ENCODE data around the gene HP1BP3. TPM values are rescaled to one million over a fixed set of nuclear protein-coding genes. Genes with fewer than 3 reads are reported as not detected.
A peak's percentile ranks its signal among the peaks of the same experiment; 100 is the strongest.
"Not testable (repeated sequence)": the region's sequence is repeated elsewhere in the genome, so short reads cannot be mapped to it uniquely, and the experiment has no call there.

HP1BP3 gene
- 240 TPM for total RNA-seq

- peak; percentile 79 for DNase-seq (ENCODE audit: low spot score)
Measured at GRCh38 chr1:20787029-20787839, at the start of gene HP1BP3. HP1BP3 (minus strand) TSS chr1:20787307; CDS start chr1:20780440, 6,867 bp downstream.

GRCh38 chr1:20836230-20836629 lies 49.1 kb upstream of the HP1BP3 start:
- no peak for DNase-seq (ENCODE audit: low spot score)

DNA sequence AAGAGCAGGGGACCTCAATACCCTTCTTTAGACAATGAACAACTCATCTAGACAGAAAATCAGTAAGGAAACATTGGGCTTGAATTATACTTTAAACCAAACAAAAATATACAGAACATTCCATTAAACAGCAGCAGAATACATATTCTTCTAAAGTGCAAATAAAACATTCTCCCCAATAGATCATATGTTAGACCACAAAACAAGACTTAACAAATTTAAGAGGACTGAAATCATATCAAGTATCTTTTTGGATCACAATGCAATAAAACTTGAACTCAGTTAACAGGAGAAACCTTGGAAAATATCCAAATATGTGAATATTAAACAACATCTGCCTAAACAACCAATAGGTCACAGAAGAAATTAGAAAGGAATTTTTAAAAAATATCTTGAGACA lies 47.7 kb upstream of the HP1BP3 start:
- no peak for DNase-seq (ENCODE audit: low spot score)

DNA sequence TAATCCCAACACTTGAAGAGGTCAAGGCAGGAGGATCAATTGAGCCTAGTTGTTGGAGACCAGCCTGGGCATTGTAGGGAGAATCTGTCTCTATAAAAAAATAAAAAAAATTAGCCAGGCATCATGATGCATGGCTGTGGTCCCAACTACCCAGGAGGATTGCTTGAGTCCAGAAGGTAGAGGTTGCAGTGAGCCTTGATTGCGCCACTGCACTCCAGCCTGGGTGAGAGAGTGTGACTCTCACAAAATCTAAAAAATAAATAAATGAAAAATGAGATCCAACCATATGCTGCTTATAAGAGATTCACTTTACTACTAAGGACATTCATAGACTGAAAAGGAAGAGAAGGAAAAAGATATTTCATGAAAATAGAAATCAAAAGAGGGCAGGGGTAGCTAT lies 47.1 kb upstream of the HP1BP3 start:
- no peak for DNase-seq (ENCODE audit: low spot score)

DNA sequence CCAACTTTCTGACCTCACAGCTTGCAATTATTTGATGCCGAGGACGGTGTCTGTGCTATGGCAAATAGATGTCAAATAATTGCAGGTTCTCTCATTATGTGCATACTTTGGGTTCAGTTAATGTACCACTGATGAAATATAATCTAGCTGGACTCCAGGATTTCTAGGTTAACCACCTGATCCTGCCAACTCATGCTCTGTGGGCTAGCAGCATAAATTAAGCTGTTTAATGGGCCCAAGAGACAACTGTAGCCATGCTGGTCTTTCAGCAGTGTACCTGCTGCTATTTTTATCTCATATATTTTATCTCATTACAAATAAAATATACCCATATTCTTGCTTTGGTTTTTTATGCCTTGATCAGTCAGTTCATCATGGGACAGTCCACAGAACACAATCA lies 43.3 kb upstream of the HP1BP3 start:
- DNase-seq (ENCODE audit: low spot score) = no peak

DNA sequence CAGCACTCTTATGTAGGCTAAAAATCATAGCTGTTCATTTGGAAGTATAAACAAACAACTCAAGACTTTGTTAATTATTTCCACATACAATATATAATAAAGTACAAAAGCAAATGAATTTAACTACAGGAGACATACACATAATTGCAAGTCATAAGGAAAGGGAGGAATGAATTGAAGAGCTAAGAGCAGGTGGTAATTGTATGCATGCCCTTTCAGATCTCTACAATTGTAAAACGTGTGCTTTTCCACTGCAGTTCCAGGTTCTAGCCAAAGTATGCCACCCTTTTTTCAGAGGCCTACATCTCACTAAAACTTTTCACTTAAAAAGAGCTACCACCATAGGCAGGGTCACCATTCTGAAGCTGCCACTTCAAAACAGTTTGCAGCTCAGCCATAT lies 42.8 kb upstream of the HP1BP3 start:
- no peak for DNase-seq (ENCODE audit: low spot score)

GRCh38 chr1:20829531-20829930 lies 42.4 kb upstream of the HP1BP3 start:
- DNase-seq (ENCODE audit: low spot score) = no peak

GRCh38 chr1:20823845-20824244 lies 36.7 kb upstream of the HP1BP3 start:
- no peak for DNase-seq (ENCODE audit: low spot score)

- DNase-seq (ENCODE audit: low spot score) = no peak
Measured at GRCh38 chr1:20821466-20821865, 34.4 kb upstream of the HP1BP3 start.

DNA sequence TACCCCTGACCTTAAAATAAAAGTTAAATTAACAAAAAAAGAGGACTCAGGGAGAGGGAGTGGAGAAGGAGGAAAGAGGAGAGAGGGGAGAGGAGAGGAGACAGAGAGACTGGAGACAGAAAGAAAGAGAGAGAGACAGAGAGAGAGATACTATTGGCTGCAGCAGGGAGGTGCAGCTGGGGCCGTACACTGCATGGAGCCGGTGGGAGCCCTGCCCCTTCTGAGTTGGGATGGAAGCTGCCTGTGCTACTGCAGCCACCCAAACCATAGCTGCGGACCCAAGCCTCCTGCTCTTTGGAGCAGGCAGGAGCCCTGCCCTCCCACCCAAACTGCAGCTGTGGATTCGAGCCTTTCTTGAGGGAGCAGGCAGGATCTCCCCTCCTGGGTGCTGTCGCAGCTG lies 32.7 kb upstream of the HP1BP3 start:
- no peak for DNase-seq (ENCODE audit: low spot score)

GRCh38 chr1:20814534-20814871 lies 27.4 kb upstream of the HP1BP3 start:
- DNase-seq (ENCODE audit: low spot score) = no peak

GRCh38 chr1:20811916-20812315 lies 24.8 kb upstream of the HP1BP3 start:
- DNase-seq (ENCODE audit: low spot score) = no peak

DNA sequence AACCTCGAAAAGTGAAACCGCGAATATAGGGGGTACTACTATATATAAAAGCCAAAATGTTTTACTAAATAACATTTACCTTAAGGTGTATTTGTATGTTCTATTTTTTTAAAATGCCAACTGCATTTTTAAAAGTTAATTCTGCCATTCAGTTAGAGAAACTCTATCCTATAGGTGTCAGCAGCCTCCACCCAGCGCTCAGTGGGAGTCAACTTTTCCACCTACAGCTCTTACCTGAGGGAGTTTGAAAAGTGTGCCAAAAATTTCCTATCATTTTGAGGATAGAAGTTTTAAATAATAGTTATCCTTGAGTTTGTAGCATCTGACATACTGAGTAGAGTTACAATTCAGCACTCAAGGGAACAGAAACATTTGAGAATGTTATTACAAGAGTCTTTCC lies 6.1 kb upstream of the HP1BP3 start:
- DNase-seq (ENCODE audit: low spot score) = no peak

- no peak for DNase-seq (ENCODE audit: low spot score)
Measured at GRCh38 chr1:20792196-20792595, 5.1 kb upstream of the HP1BP3 start.

DNA sequence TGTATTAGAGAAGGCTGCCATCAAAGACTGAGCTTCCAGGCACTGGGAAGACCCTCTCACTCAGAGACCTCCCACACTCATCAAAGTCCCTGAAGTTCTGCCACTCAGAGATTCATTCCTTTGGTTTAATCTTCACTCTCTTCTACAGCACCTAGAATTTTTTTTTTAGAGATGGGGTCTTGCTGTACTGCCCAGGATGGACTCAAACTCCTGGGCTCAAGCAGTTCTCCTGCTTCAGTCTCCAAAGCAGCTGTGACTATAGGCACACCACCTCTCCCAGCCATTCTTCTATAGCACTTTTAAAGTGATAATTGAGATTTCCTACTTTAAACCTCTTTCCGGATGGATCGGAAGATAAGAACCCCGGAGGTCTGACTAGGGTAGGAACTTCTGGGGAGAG lies 3.7 kb upstream of the HP1BP3 start:
- no peak for DNase-seq (ENCODE audit: low spot score)

- not testable (repeated sequence) for DNase-seq (ENCODE audit: low spot score)
Measured at GRCh38 chr1:20789598-20789997, 2.5 kb upstream of the HP1BP3 start.

DNA sequence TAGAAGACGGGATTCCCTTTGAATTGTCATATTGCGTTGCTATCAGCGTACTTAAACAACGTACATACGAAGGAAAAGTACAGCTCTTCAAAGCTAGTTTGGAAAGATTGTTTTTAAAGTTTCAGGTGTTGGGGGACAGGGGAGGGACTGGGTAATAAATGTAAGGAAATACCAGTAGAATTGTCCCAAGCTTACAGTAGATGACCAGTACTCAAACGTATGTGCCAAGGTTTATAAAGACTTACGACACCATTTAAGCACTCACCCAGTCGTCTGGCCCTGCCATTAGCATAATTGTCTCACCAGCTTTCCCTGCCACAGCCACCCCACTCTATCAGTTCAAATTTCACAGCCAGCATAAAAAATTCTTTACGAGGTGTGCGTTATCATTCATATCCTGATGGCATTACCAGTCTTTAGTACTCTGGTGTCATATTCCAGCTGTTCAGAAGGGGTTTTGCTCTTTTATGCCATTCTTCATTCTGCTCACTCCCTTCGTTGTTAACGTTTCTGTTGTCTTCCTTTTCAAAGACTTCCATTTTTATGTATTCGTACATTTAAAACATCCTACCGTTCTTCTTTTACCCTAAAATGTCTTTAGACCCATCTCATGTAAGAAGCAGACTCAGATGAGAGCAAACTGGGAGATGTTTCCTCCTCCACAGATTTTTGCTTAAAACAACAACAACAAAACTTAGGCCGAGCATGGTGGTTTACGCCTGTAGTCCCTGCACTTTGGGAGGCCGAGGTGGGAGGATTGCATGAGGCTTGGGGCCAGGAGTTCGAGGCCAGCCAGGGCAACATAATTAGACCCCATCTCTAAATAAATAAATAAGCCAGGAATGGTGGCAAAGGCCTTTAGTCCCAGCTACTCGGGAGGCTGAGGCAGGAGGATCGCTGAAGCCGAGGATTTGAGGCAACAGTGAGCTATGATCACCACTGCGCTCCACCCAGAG lies 1.0 kb upstream of the HP1BP3 start:
- no peak for DNase-seq (ENCODE audit: low spot score)

DNA sequence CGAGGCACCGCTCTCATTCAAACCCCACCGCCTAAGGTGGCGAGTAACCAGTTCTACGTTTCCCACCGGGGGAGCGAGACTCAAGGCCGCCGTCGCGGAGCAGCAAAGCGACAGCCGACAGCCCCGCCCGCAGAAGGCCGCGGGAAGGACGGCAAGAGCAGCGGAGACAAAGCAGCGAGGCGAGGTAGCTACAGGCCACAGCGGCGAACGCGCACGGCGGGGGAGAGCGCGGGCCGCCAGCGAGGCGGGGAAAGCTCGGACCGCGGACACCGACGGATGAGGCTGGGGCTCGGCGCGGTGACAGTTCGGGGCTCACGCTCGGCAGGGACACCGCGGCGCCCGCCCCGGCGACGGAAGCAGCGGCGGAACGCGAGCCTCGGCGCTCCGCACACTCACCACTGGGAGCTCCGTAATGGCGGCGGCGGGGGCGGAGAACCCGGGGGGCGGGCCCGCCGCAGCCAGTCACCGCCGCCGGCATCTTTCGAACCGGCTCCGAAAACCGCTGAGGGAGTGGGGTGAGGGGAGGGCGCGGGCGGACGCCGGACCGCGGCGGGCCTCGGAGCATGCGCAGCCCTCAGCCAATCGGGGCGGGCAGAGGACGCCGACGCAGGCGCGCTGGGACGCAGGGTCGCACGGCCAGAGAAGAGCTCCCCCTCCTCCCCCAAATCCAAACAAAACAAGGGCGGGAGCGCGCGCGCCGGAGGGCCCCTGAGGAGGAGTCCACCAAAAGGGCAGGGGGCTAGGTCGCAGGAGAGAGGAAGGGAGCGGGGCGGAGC lies 666 bp downstream of the HP1BP3 start:
- peak; percentile 95 for DNase-seq (ENCODE audit: low spot score)

GRCh38 chr1:20785907-20786252 lies 1.2 kb downstream of the HP1BP3 start:
- no peak for DNase-seq (ENCODE audit: low spot score)

- no peak for DNase-seq (ENCODE audit: low spot score)
Measured at GRCh38 chr1:20775700-20776099, 11.4 kb downstream of the HP1BP3 start.

DNA sequence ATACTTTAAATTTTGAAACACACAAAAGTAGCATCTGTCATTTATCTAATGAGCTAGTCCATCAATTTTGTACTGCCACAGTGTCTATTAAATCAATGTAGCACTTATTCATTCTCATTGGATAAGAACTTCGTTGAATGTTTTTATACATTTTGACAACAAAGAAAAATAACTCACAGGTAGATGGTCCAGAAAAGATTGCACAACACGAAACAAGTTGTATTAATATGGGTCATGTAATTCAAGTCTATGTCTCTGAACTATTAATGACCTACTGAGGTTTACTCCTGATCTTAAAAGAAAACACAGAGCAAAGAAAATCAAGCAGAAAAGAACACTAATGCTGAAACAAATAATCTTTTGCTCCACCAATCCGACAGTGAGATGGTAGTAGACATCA lies 15.3 kb downstream of the HP1BP3 start:
- DNase-seq (ENCODE audit: low spot score) = no peak
